Memory B cell (primary cell): ENCODE data around the gene BEND7.
"Not testable (repeated sequence)": the region's sequence is repeated elsewhere in the genome, so short reads cannot be mapped to it uniquely, and the experiment has no call there.

Source experiments
- ATAC-seq: fragments of 150-1000 bp; cut with Tn5 transposase; 2 replicates; pipeline ENCODE4 v1.10.0; 2021; ENCODE audit warnings: low read depth, mild to moderate bottlenecking, moderate library complexity
- DNase-seq, 2 donors: peaks; one replicate each; pipeline ENCODE4 v3.0.0; 2022; ENCODE audit warnings: low spot score in 2 of 2
- H3K27ac Mint-ChIP-seq: one replicate; pipeline ENCODE4 v1.8.0; 2022; ENCODE audit warnings: mild to moderate bottlenecking, moderate library complexity, mixed read lengths
- H3K27me3 Mint-ChIP-seq: one replicate; pipeline ENCODE4 v1.8.0; 2022; ENCODE audit warnings: mixed read lengths
- H3K36me3 Mint-ChIP-seq: one replicate; pipeline ENCODE4 v1.8.0; 2022; ENCODE audit warnings: mild to moderate bottlenecking, mixed read lengths
- H3K4me1 Mint-ChIP-seq: one replicate; pipeline ENCODE4 v1.8.0; 2022; ENCODE audit warnings: mixed read lengths
- H3K4me3 Mint-ChIP-seq: one replicate; pipeline ENCODE4 v1.8.0; 2022; ENCODE audit warnings: mild to moderate bottlenecking, moderate library complexity, mixed read lengths
- H3K9me3 Mint-ChIP-seq: one replicate; pipeline ENCODE4 v1.8.0; 2022; ENCODE audit warnings: mixed read lengths

Gene BEND7

GRCh38 chr10:13445656-13446400 is 83.0 kb downstream of the BEND7 start:
- peaks cover 13% of the 10 kb centered on the region for H3K27me3 Mint-ChIP-seq
- no peaks in the 10 kb centered on the region for H3K4me1 Mint-ChIP-seq
- H3K4me3 Mint-ChIP-seq: no peak overlapping the region
- no peak for DNase-seq
- no peak for ATAC-seq
- H3K27ac Mint-ChIP-seq: no peak overlapping the region
- no peaks in the 10 kb centered on the region for H3K36me3 Mint-ChIP-seq
- H3K9me3 Mint-ChIP-seq: no peaks in the 10 kb centered on the region

- Mint-ChIP-seq H3K27me3 (peaks cover 24% of the 10 kb centered on the region), H3K4me3 (no peak overlapping the region), H3K27ac (no peak overlapping the region), H3K4me1 (peaks cover 7% of the 10 kb centered on the region), H3K36me3 (no peaks in the 10 kb centered on the region), H3K9me3 (no peaks in the 10 kb centered on the region)
- ATAC-seq (no peak), DNase-seq (no peak)
These were observed 87.3 kb downstream of the BEND7 start for GRCh38 chr10:13441476-13441875.

- Mint-ChIP-seq H3K27ac (peak overlapping the region; percentile 43), H3K4me3 (peak overlapping the region; percentile 66), H3K9me3 (no peaks in the 10 kb centered on the region), H3K36me3 (no peaks in the 10 kb centered on the region), H3K4me1 (peaks cover 7% of the 10 kb centered on the region), H3K27me3 (peaks cover 24% of the 10 kb centered on the region)
- ATAC-seq (peak; percentile 87), DNase-seq (peak; percentile 68 to 82)
These were observed 88.4 kb downstream of the BEND7 start for GRCh38 chr10:13440185-13441061.

GRCh38 chr10:13439313-13440184 is 89.3 kb downstream of the BEND7 start:
- DNase-seq: peak in 1 of 2 donors; percentile 19
- H3K27ac Mint-ChIP-seq: peak overlapping the region; percentile 43
- H3K27me3 Mint-ChIP-seq: peaks cover 24% of the 10 kb centered on the region
- ATAC-seq: no peak
- H3K4me1 Mint-ChIP-seq: peaks cover 7% of the 10 kb centered on the region
- H3K9me3 Mint-ChIP-seq: no peaks in the 10 kb centered on the region
- peak overlapping the region; percentile 66 for H3K4me3 Mint-ChIP-seq
- H3K36me3 Mint-ChIP-seq: no peaks in the 10 kb centered on the region

- H3K36me3 Mint-ChIP-seq: no peaks in the 10 kb centered on the region
- H3K4me1 Mint-ChIP-seq: peaks cover 7% of the 10 kb centered on the region
- ATAC-seq (no peak), DNase-seq (no peak)
- no peak overlapping the region for H3K27ac Mint-ChIP-seq
- peaks cover 22% of the 10 kb centered on the region for H3K27me3 Mint-ChIP-seq
- no peak overlapping the region for H3K4me3 Mint-ChIP-seq
- H3K9me3 Mint-ChIP-seq: no peaks in the 10 kb centered on the region
These were observed 91.7 kb downstream of the BEND7 start for GRCh38 chr10:13437026-13437555.

GRCh38 chr10:13427943-13428342 is 100.9 kb downstream of the BEND7 start:
- peaks cover 13% of the 10 kb centered on the region for H3K27me3 Mint-ChIP-seq

GRCh38 chr10:13425397-13425796 is 103.4 kb downstream of the BEND7 start:
- H3K9me3 Mint-ChIP-seq: peaks cover 3% of the 10 kb centered on the region
- H3K36me3 Mint-ChIP-seq: peaks cover 5% of the 10 kb centered on the region
- ATAC-seq (no peak), DNase-seq (no peak)
- no peak overlapping the region for H3K27ac Mint-ChIP-seq
- peaks cover 13% of the 10 kb centered on the region for H3K4me1 Mint-ChIP-seq
- H3K4me3 Mint-ChIP-seq: no peak overlapping the region
- H3K27me3 Mint-ChIP-seq: peaks cover 13% of the 10 kb centered on the region

More at GRCh38 chr10:13427943-13428342, 100.9 kb downstream of the BEND7 start:
- not testable (repeated sequence) for H3K36me3 Mint-ChIP-seq, H3K4me1 Mint-ChIP-seq, DNase-seq, ATAC-seq, H3K4me3 Mint-ChIP-seq, H3K27ac Mint-ChIP-seq, H3K9me3 Mint-ChIP-seq

GRCh38 chr10:13422800-13423199 is 106.0 kb downstream of the BEND7 start:
- peaks cover 5% of the 10 kb centered on the region for H3K36me3 Mint-ChIP-seq
- peaks cover 11% of the 10 kb centered on the region for H3K27me3 Mint-ChIP-seq
- peaks cover 3% of the 10 kb centered on the region for H3K9me3 Mint-ChIP-seq
- no peak overlapping the region for H3K27ac Mint-ChIP-seq
- peak overlapping the region; percentile 52 for H3K4me3 Mint-ChIP-seq
- peaks cover 14% of the 10 kb centered on the region for H3K4me1 Mint-ChIP-seq
- peak; percentile 76 for ATAC-seq
- DNase-seq: no peak

- Mint-ChIP-seq H3K27ac (no peak overlapping the region), H3K27me3 (peaks cover 9% of the 10 kb centered on the region), H3K9me3 (peaks cover 2% of the 10 kb centered on the region), H3K4me1 (peaks cover 20% of the 10 kb centered on the region), H3K36me3 (peaks cover 5% of the 10 kb centered on the region), H3K4me3 (no peak overlapping the region)
- DNase-seq (no peak), ATAC-seq (no peak)
These were observed 107.4 kb downstream of the BEND7 start for GRCh38 chr10:13421382-13421917.

GRCh38 chr10:13420532-13421307 is 108.1 kb downstream of the BEND7 start:
- Mint-ChIP-seq H3K4me3 (no peak overlapping the region), H3K27ac (no peak overlapping the region), H3K36me3 (peaks cover 6% of the 10 kb centered on the region), H3K27me3 (peaks cover 9% of the 10 kb centered on the region), H3K4me1 (peaks cover 20% of the 10 kb centered on the region), H3K9me3 (peaks cover 3% of the 10 kb centered on the region)
- DNase-seq: no peak
- ATAC-seq: no peak

- H3K27me3 Mint-ChIP-seq: peaks cover 5% of the 10 kb centered on the region
- H3K4me1 Mint-ChIP-seq: peaks cover 12% of the 10 kb centered on the region
- peaks cover 12% of the 10 kb centered on the region for H3K9me3 Mint-ChIP-seq
These were observed 111.2 kb downstream of the BEND7 start for GRCh38 chr10:13417459-13418126.

GRCh38 chr10:13416760-13417159 is 112.1 kb downstream of the BEND7 start:
- Mint-ChIP-seq H3K27ac (no peak overlapping the region), H3K4me1 (peaks cover 7% of the 10 kb centered on the region), H3K27me3 (peaks cover 5% of the 10 kb centered on the region), H3K9me3 (peaks cover 11% of the 10 kb centered on the region), H3K36me3 (peaks cover 11% of the 10 kb centered on the region), H3K4me3 (no peak overlapping the region)
- DNase-seq (no peak), ATAC-seq (no peak)

More at GRCh38 chr10:13417459-13418126, 111.2 kb downstream of the BEND7 start:
- Mint-ChIP-seq H3K36me3 (peaks cover 11% of the 10 kb centered on the region), H3K4me3 (no peak overlapping the region), H3K27ac (no peak overlapping the region)
- no peak for DNase-seq
- no peak for ATAC-seq
